Camera-type eye (tissue), 1 donor: Measurements from ENCODE around the gene KIF17. TPM values are rescaled to one million over a fixed set of nuclear protein-coding genes. Genes with fewer than 3 reads are reported as not detected.

Experiments
- total RNA-seq: library from RNA; depleted of rRNA; stranded (reverse); fragments of >200 nt; gene quantifications from one replicate; pipeline ENCODE4 v1.2.3, GENCODE V29; 2014

The KIF17 gene
- total RNA-seq: 4.7 TPM

GRCh38 chr1:20717452-20718342, at the start of gene KIF17:
KIF17 (minus strand) TSS chr1:20718007; CDS start chr1:20717706, 301 bp downstream.

GRCh38 chr1:20732588-20733359, 15.0 kb upstream of the KIF17 start, which contains the start of gene SH2D5:
SH2D5 (minus strand) TSS chr1:20732703; CDS start chr1:20728044, 4,659 bp downstream.

GRCh38 chr1:20661207-20662109, 56.3 kb downstream of the KIF17 start, which contains the start of gene DDOST:
DDOST (minus strand) TSS chr1:20661369; CDS start chr1:20661350, 19 bp downstream.

GRCh38 chr1:20633190-20634064, 84.4 kb downstream of the KIF17 start, which contains the start of gene PINK1:
PINK1 (plus strand) TSS chr1:20633458; CDS start chr1:20633549, 91 bp downstream.

Other genes with a start within 250 kb of the KIF17 start
- gene CAMK2N1, start 231.8 kb downstream of the KIF17 start, total RNA-seq: 27.9 TPM
- 33.8 TPM for gene MUL1, start 209.9 kb downstream of the KIF17 start, total RNA-seq
- 2.0 TPM for gene FAM43B, start 165.4 kb downstream of the KIF17 start, total RNA-seq
- gene CDA, start 128.9 kb downstream of the KIF17 start, total RNA-seq: not detected
- 64.0 TPM for gene PINK1, start 84.5 kb downstream of the KIF17 start, total RNA-seq
- 141 TPM for gene DDOST, start 56.6 kb downstream of the KIF17 start, total RNA-seq
- 0.49 TPM for gene SH2D5, start 14.7 kb upstream of the KIF17 start, total RNA-seq
- gene HP1BP3, start 69.3 kb upstream of the KIF17 start, total RNA-seq: 462 TPM